K562 (cell line): Measurements from ENCODE around the gene ZNF500. TPM values are rescaled to one million over a fixed set of nuclear protein-coding genes. Genes with fewer than 3 reads are reported as not detected.

Source experiments
- ATF7 ChIP-seq: fragments of 450-650 bp; IDR thresholded peaks from 2 replicates; pipeline ENCODE4 v1.7.1; 2014; ENCODE audit warnings: mild to moderate bottlenecking, moderate library complexity
- BRF2 ChIP-seq: IDR thresholded peaks from 3 replicates; pipeline ENCODE4 v1.6.1; 2011; ENCODE audit warnings: borderline replicate concordance, mild to moderate bottlenecking; ENCODE audit not compliant: insufficient read length, insufficient read depth
- DPF2 ChIP-seq: fragments of 450-650 bp; IDR thresholded peaks from 2 replicates; pipeline ENCODE4 v1.6.1; 2016
- E2F5 ChIP-seq: sonication (generic); formaldehyde crosslinking; IDR thresholded peaks from 2 replicates; pipeline ENCODE4 v1.8.0; 2022; ENCODE audit warnings: mild to moderate bottlenecking, missing genetic modification reagents
- E4F1 ChIP-seq: fragments of 250-450 bp; sonication (Bioruptor Pico); IDR thresholded peaks from 2 replicates; pipeline ENCODE4 v1.5.0; 2021; ENCODE audit warnings: mild to moderate bottlenecking, borderline replicate concordance
- ELF1 ChIP-seq: fragments of 200-800 bp; sonication (Bioruptor generic); IDR thresholded peaks from 2 replicates; pipeline ENCODE4 v1.6.1; 2016; ENCODE audit warnings: missing genetic modification characterization, missing compliant biosample characterization
- FOXK1 ChIP-seq: sonication (generic); formaldehyde crosslinking; IDR thresholded peaks from 2 replicates; pipeline ENCODE4 v1.8.0; 2022; ENCODE audit warnings: missing genetic modification reagents, mild to moderate bottlenecking, borderline replicate concordance
- GATA2 ChIP-seq: sonication (generic); formaldehyde crosslinking; IDR thresholded peaks from 2 replicates; pipeline ENCODE4 v1.4.0; 2020; ENCODE audit warnings: mild to moderate bottlenecking, missing genetic modification reagents
- HDAC6 ChIP-seq: IDR thresholded peaks from 2 replicates; pipeline ENCODE4 v1.6.1; 2012; ENCODE audit warnings: low read depth, mild to moderate bottlenecking, control low read depth, inconsistent platforms, low read length, moderate library complexity
- HDAC8 ChIP-seq: fragments of 450-650 bp; IDR thresholded peaks from 2 replicates; pipeline ENCODE4 v1.6.1; 2016; ENCODE audit warnings: mild to moderate bottlenecking, missing genetic modification characterization, moderate library complexity, missing compliant biosample characterization
- KDM2B ChIP-seq: fragments of 250-450 bp; sonication (Bioruptor Pico); IDR thresholded peaks from 2 replicates; pipeline ENCODE4 v1.8.0; 2021; ENCODE audit warnings: mild to moderate bottlenecking, moderate library complexity
- MECOM ChIP-seq: fragments of 250-450 bp; sonication (Bioruptor Pico); IDR thresholded peaks from 2 replicates; pipeline ENCODE4 v1.8.0; 2022; ENCODE audit warnings: inconsistent platforms
- MTA3 ChIP-seq: fragments of 450-650 bp; formaldehyde crosslinking; IDR thresholded peaks from 2 replicates; pipeline ENCODE4 v1.6.1; 2017; ENCODE audit warnings: mild to moderate bottlenecking, borderline replicate concordance
- NR4A1 ChIP-seq, 2 experiments: fragments of 250-450 bp in 1 of 2; fragments of 450-650 bp in 1 of 2; sonication (Bioruptor Pico) in 1 of 2; IDR thresholded peaks; 2 replicates each; pipeline versions ENCODE4 v1.4.0 to v1.6.1; 2016 to 2020; ENCODE audit warnings: mild to moderate bottlenecking in 2 of 2, missing compliant biosample characterization in 1 of 2, missing genetic modification characterization in 1 of 2, moderate library complexity in 1 of 2
- POLR2AphosphoS5 ChIP-seq: IDR thresholded peaks from 2 replicates; pipeline ENCODE4 v1.6.1; 2011; ENCODE audit warnings: mild to moderate bottlenecking, low read depth, low read length, moderate library complexity; ENCODE audit not compliant: control insufficient read depth, insufficient read depth
- SMAD2 ChIP-seq: fragments of 150-350 bp; IDR thresholded peaks from 2 replicates; pipeline ENCODE4 v1.6.1; 2014; ENCODE audit warnings: low read depth, mild to moderate bottlenecking, low read length
- SRF ChIP-seq, 2 experiments: fragments of 250-450, 450-650 bp in 1 of 2; sonication (Bioruptor Pico) in 1 of 2; sonication (generic) in 1 of 2; formaldehyde crosslinking; IDR thresholded peaks; 2 replicates each; pipeline versions ENCODE4 v1.5.0 to v1.5.1; 2020 to 2022; ENCODE audit warnings: mild to moderate bottlenecking in 1 of 2, missing genetic modification reagents in 1 of 2
- STAT6 ChIP-seq: sonication (generic); formaldehyde crosslinking; IDR thresholded peaks from 2 replicates; pipeline ENCODE4 v1.8.1; 2023; ENCODE audit warnings: mild to moderate bottlenecking, missing genetic modification reagents
- TAF9B ChIP-seq: fragments of 450-650 bp; IDR thresholded peaks from 2 replicates; pipeline ENCODE4 v1.6.1; 2018; ENCODE audit warnings: mild to moderate bottlenecking; ENCODE audit not compliant: partially characterized antibody
- TCF7L2 ChIP-seq: fragments of 150-350 bp; IDR thresholded peaks from 2 replicates; pipeline ENCODE4 v1.6.1; 2016; ENCODE audit warnings: low read depth, mild to moderate bottlenecking, low read length, moderate library complexity
- ZFPM2 ChIP-seq: fragments of 250-450 bp; sonication (Bioruptor Pico); IDR thresholded peaks from 2 replicates; pipeline ENCODE4 v1.5.1; 2022; ENCODE audit warnings: mild to moderate bottlenecking
- polyA plus RNA-seq, 8 experiments: library from polyadenylated mRNA; depleted of rRNA in 4 of 8; stranded (reverse) in 5 of 8; unstranded in 3 of 8; fragments of >200 nt; fragmentation: Nextera tagmentation in 2 of 8; fragmentation: Illumina TruSeq in 1 of 8; extraction: Ambion mirVana in 2 of 8; extraction: Trizol in 1 of 8; gene quantifications; 2 replicates each; pipeline versions ENCODE4 v1.2.1 to v1.2.3, GENCODE V29; 2011 to 2014; ENCODE audit warnings: inconsistent platforms in 1 of 8, missing spikeins in 1 of 8
- total RNA-seq, 7 experiments: library from RNA; depleted of rRNA in 6 of 7; stranded (reverse); fragments of >200 nt in 6 of 7; fragmentation: Illumina TruSeq in 2 of 7; extraction: Trizol in 2 of 7; gene quantifications; 2 replicates each; pipeline versions ENCODE4 v1.2.1 to v1.2.3, GENCODE V29; 2011 to 2021; ENCODE audit warnings: low replicate concordance in 1 of 7

Gene ZNF500
- total and polyA plus RNA-seq, 9 of the 15 experiments (the other 6 are each of a cell fraction or from before 2014, with no cell fraction given): 0.80 to 20.8 (median 5.3) TPM

GRCh38 chr16:4768549-4769305, 1.8 kb upstream of the ZNF500 start (continued):
- no peak for TF ChIP-seq GATA2 (CRISPR knock-in tag)
- TF ChIP-seq DPF2: no peak
- TF ChIP-seq STAT6 (CRISPR knock-in tag): no peak
- no peak for TF ChIP-seq NR4A1 (CRISPR knock-in tag; IDR thresholded peaks at IDR 0.05)
- TF ChIP-seq NR4A1 (tag; IDR thresholded peaks at IDR 0.05): peak; percentile 40; the same call in 1 of the 2 replicates
- no peak for TF ChIP-seq TAF9B
- no peak for TF ChIP-seq KDM2B
- TF ChIP-seq HDAC6: no peak
- no peak for TF ChIP-seq MECOM (CRISPR knock-in tag)
- no peak for TF ChIP-seq SMAD2
- TF ChIP-seq POLR2AphosphoS5: peak; percentile 56; the same call in 1 of the 2 replicates
- TF ChIP-seq MTA3: no peak; the same call in 1 of the 2 replicates
- TF ChIP-seq BRF2: no peak
- 0 out of 2 replicates have a peak, but pooled peaks have one; percentile 61 for TF ChIP-seq FOXK1 (CRISPR knock-in tag)
- no peak; the same call in 1 of the 2 replicates for TF ChIP-seq ATF7
- no peak for TF ChIP-seq E2F5
- no peak for TF ChIP-seq HDAC8 (tag)
- peak in 1 of 2 experiments; percentile 29; a peak in 1 of 4 replicates for TF ChIP-seq SRF (CRISPR knock-in tag; IDR thresholded peaks at IDR 0.05)
- TF ChIP-seq ELF1: peak; percentile 91
- no peak for TF ChIP-seq E4F1 (CRISPR knock-in tag)
- TF ChIP-seq TCF7L2: no peak
- TF ChIP-seq ZFPM2 (CRISPR knock-in tag): no peak
